Sigmoid colon (tissue), 4 donors: Measurements from ENCODE around the gene ENO3.

Experiments
- POLR2A ChIP-seq, 2 donors: fragments of 450-650 bp; IDR thresholded peaks; one replicate each; pipeline ENCODE4 v1.6.1; 2016; ENCODE audit warnings: antibody characterized with exemption in 2 of 2, mild to moderate bottlenecking in 2 of 2, moderate library complexity in 2 of 2
- POLR2AphosphoS5 ChIP-seq, 4 donors: sonication (generic); formaldehyde crosslinking; IDR thresholded peaks; one replicate each; pipeline ENCODE4 v1.6.1; 2017; ENCODE audit warnings: antibody characterized with exemption in 4 of 4
- TF ChIP-seq, protein P1 (sequence below), 4 experiments: fragments of 450-650 bp in 3 of 4; fragments of 200-600 bp in 1 of 4; IDR thresholded peaks; one replicate each; pipeline ENCODE4 v1.5.1; 2016 to 2019; ENCODE audit warnings: antibody characterized with exemption in 4 of 4, mild to moderate bottlenecking in 3 of 4, moderate library complexity in 2 of 4

DNA sequence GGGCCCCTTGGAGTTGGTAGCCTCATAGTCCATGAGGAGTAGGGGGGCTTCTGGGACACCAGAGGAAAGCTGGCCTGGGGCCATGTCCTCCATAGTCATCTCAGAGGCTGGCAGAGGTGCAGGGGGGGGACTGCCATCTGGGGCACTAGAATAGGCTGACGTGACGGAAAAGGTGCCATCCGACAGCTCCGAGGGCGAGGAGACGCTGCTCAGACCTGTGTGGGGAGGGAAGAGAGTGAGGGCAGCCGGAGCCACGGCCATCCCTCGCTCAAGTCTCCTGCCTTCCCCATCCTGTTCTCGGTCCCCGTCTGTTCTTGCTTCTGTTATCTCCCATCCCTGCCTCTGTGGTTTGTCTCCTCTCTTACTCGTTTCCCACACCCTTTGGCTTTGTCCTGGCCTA is 21.4 kb downstream of the ENO3 start:
- TF ChIP-seq POLR2A (IDR thresholded peaks at IDR 0.05) (no peak), POLR2AphosphoS5 (IDR thresholded peaks at IDR 0.05) (no peak)
- TF ChIP-seq, protein P1, sequence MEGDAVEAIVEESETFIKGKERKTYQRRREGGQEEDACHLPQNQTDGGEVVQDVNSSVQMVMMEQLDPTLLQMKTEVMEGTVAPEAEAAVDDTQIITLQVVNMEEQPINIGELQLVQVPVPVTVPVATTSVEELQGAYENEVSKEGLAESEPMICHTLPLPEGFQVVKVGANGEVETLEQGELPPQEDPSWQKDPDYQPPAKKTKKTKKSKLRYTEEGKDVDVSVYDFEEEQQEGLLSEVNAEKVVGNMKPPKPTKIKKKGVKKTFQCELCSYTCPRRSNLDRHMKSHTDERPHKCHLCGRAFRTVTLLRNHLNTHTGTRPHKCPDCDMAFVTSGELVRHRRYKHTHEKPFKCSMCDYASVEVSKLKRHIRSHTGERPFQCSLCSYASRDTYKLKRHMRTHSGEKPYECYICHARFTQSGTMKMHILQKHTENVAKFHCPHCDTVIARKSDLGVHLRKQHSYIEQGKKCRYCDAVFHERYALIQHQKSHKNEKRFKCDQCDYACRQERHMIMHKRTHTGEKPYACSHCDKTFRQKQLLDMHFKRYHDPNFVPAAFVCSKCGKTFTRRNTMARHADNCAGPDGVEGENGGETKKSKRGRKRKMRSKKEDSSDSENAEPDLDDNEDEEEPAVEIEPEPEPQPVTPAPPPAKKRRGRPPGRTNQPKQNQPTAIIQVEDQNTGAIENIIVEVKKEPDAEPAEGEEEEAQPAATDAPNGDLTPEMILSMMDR (IDR thresholded peaks at IDR 0.05), result no peak
